ENCODE data around the gene OXER1.

The OXER1 gene

GRCh38 chr2:42756150-42756775 lies 7.7 kb downstream of the OXER1 start:
- Histone ChIP-seq H3K36me3 (ENCODE audit: insufficient read depth, low read length) (no peaks in the 10 kb centered on the region), H3K9ac (ENCODE audit: low read depth, low read length) (no peak overlapping the region)
- 84% methylated on average over 9 of the region's 10 CpGs for WGBS

GRCh38 chr2:42755191-42755880 lies 8.6 kb downstream of the OXER1 start:
- Histone ChIP-seq H3K4me1 (ENCODE audit: insufficient read depth, low read length) (peaks cover 10% of the 10 kb centered on the region; the same call in 1 of the 2 replicates), H3K4me3 (ENCODE audit: low read length) (no peak overlapping the region), H3K9ac (ENCODE audit: low read depth, low read length) (no peak overlapping the region), H3K36me3 (ENCODE audit: insufficient read depth, low read length) (no peaks in the 10 kb centered on the region), H3K9me3 (ENCODE audit: insufficient read depth, low read depth, low read length) (no peaks in the 10 kb centered on the region), H3K27me3 (ENCODE audit: insufficient read depth, low read length) (no peaks in the 10 kb centered on the region), H3K27ac (ENCODE audit: low read depth, low read length) (no peak overlapping the region)
- WGBS = 88% methylated on average over 14 of the region's 14 CpGs

More at GRCh38 chr2:42756150-42756775, 7.7 kb downstream of the OXER1 start:
- Histone ChIP-seq H3K9me3 (ENCODE audit: insufficient read depth, low read depth, low read length) (no peaks in the 10 kb centered on the region), H3K27ac (ENCODE audit: low read depth, low read length) (no peak overlapping the region), H3K4me3 (ENCODE audit: low read length) (no peak overlapping the region), H3K27me3 (ENCODE audit: insufficient read depth, low read length) (no peaks in the 10 kb centered on the region), H3K4me1 (ENCODE audit: insufficient read depth, low read length) (peaks cover 10% of the 10 kb centered on the region; the same call in 1 of the 2 replicates)

- peaks cover 10% of the 10 kb centered on the region; the same call in 1 of the 2 replicates for H3K4me1 ChIP-seq (ENCODE audit: insufficient read depth, low read length)
- H3K27ac ChIP-seq (ENCODE audit: low read depth, low read length) = no peak overlapping the region
- H3K9ac ChIP-seq (ENCODE audit: low read depth, low read length) = no peak overlapping the region
- H3K4me3 ChIP-seq (ENCODE audit: low read length) = no peak overlapping the region
- 81% methylated on average over 8 of the region's 8 CpGs for WGBS
- no peaks in the 10 kb centered on the region for H3K36me3 ChIP-seq (ENCODE audit: insufficient read depth, low read length)
- no peaks in the 10 kb centered on the region for H3K27me3 ChIP-seq (ENCODE audit: insufficient read depth, low read length)
- H3K9me3 ChIP-seq (ENCODE audit: insufficient read depth, low read depth, low read length) = no peaks in the 10 kb centered on the region
Measured at GRCh38 chr2:42754776-42755140, 9.2 kb downstream of the OXER1 start.

GRCh38 chr2:42754021-42754775 lies 9.7 kb downstream of the OXER1 start:
- H3K27ac ChIP-seq (ENCODE audit: low read depth, low read length) = no peak overlapping the region
- H3K4me1 ChIP-seq (ENCODE audit: insufficient read depth, low read length) = peaks cover 8% of the 10 kb centered on the region; the same call in 1 of the 2 replicates
- 92% methylated on average over 11 of the region's 11 CpGs for WGBS
- H3K4me3 ChIP-seq (ENCODE audit: low read length) = no peak overlapping the region
- no peak overlapping the region for H3K9ac ChIP-seq (ENCODE audit: low read depth, low read length)
- no peaks in the 10 kb centered on the region for H3K9me3 ChIP-seq (ENCODE audit: insufficient read depth, low read depth, low read length)
- no peaks in the 10 kb centered on the region for H3K36me3 ChIP-seq (ENCODE audit: insufficient read depth, low read length)
- no peaks in the 10 kb centered on the region for H3K27me3 ChIP-seq (ENCODE audit: insufficient read depth, low read length)

GRCh38 chr2:42752816-42753813 lies 10.8 kb downstream of the OXER1 start:
- H3K4me3 ChIP-seq (ENCODE audit: low read length) = no peak overlapping the region
- H3K9me3 ChIP-seq (ENCODE audit: insufficient read depth, low read depth, low read length) = no peaks in the 10 kb centered on the region
- 93% methylated on average over 24 of the region's 24 CpGs for WGBS
- no peak overlapping the region for H3K27ac ChIP-seq (ENCODE audit: low read depth, low read length)
- H3K4me1 ChIP-seq (ENCODE audit: insufficient read depth, low read length) = peaks cover 3% of the 10 kb centered on the region; the same call in 1 of the 2 replicates
- no peaks in the 10 kb centered on the region for H3K27me3 ChIP-seq (ENCODE audit: insufficient read depth, low read length)
- H3K36me3 ChIP-seq (ENCODE audit: insufficient read depth, low read length) = no peaks in the 10 kb centered on the region
- H3K9ac ChIP-seq (ENCODE audit: low read depth, low read length) = no peak overlapping the region

- 98% methylated on average over 2 of the region's 2 CpGs for WGBS
- Histone ChIP-seq H3K36me3 (ENCODE audit: insufficient read depth, low read length) (no peaks in the 10 kb centered on the region), H3K27me3 (ENCODE audit: insufficient read depth, low read length) (no peaks in the 10 kb centered on the region), H3K9me3 (ENCODE audit: insufficient read depth, low read depth, low read length) (no peaks in the 10 kb centered on the region), H3K4me3 (ENCODE audit: low read length) (no peak overlapping the region), H3K9ac (ENCODE audit: low read depth, low read length) (no peak overlapping the region), H3K4me1 (ENCODE audit: insufficient read depth, low read length) (peaks cover 3% of the 10 kb centered on the region; the same call in 1 of the 2 replicates), H3K27ac (ENCODE audit: low read depth, low read length) (no peak overlapping the region)
Measured at GRCh38 chr2:42752314-42752713, 11.6 kb downstream of the OXER1 start.

GRCh38 chr2:42748840-42749239 lies 15.1 kb downstream of the OXER1 start:
- no peaks in the 10 kb centered on the region for H3K36me3 ChIP-seq (ENCODE audit: insufficient read depth, low read length)
- no peaks in the 10 kb centered on the region for H3K9me3 ChIP-seq (ENCODE audit: insufficient read depth, low read depth, low read length)
- no peak overlapping the region for H3K27ac ChIP-seq (ENCODE audit: low read depth, low read length)
- 95% methylated on average over 4 of the region's 4 CpGs for WGBS
- no peak overlapping the region for H3K9ac ChIP-seq (ENCODE audit: low read depth, low read length)
- H3K4me1 ChIP-seq (ENCODE audit: insufficient read depth, low read length) = no peaks in the 10 kb centered on the region
- no peak overlapping the region for H3K4me3 ChIP-seq (ENCODE audit: low read length)
- H3K27me3 ChIP-seq (ENCODE audit: insufficient read depth, low read length) = no peaks in the 10 kb centered on the region

- Histone ChIP-seq H3K9ac (ENCODE audit: low read depth, low read length) (no peak overlapping the region), H3K27ac (ENCODE audit: low read depth, low read length) (no peak overlapping the region), H3K4me1 (ENCODE audit: insufficient read depth, low read length) (no peaks in the 10 kb centered on the region), H3K27me3 (ENCODE audit: insufficient read depth, low read length) (no peaks in the 10 kb centered on the region), H3K9me3 (ENCODE audit: insufficient read depth, low read depth, low read length) (no peaks in the 10 kb centered on the region), H3K36me3 (ENCODE audit: insufficient read depth, low read length) (no peaks in the 10 kb centered on the region), H3K4me3 (ENCODE audit: low read length) (no peak overlapping the region)
- 96% methylated on average over 3 of the region's 3 CpGs for WGBS
Measured at GRCh38 chr2:42747422-42747821, 16.5 kb downstream of the OXER1 start.

GRCh38 chr2:42744545-42745082 lies 19.3 kb downstream of the OXER1 start:
- no peaks in the 10 kb centered on the region for H3K27me3 ChIP-seq (ENCODE audit: insufficient read depth, low read length)
- H3K9me3 ChIP-seq (ENCODE audit: insufficient read depth, low read depth, low read length) = no peaks in the 10 kb centered on the region
- peaks cover 2% of the 10 kb centered on the region; the same call in 1 of the 2 replicates for H3K4me1 ChIP-seq (ENCODE audit: insufficient read depth, low read length)
- 94% methylated on average over 3 of the region's 3 CpGs for WGBS
- H3K36me3 ChIP-seq (ENCODE audit: insufficient read depth, low read length) = no peaks in the 10 kb centered on the region
- H3K4me3 ChIP-seq (ENCODE audit: low read length) = no peak overlapping the region
- no peak overlapping the region for H3K27ac ChIP-seq (ENCODE audit: low read depth, low read length)
- H3K9ac ChIP-seq (ENCODE audit: low read depth, low read length) = no peak overlapping the region

- peaks cover 4% of the 10 kb centered on the region; the same call in 1 of the 2 replicates for H3K4me1 ChIP-seq (ENCODE audit: insufficient read depth, low read length)
- H3K27ac ChIP-seq (ENCODE audit: low read depth, low read length) = no peak overlapping the region
- no peaks in the 10 kb centered on the region for H3K27me3 ChIP-seq (ENCODE audit: insufficient read depth, low read length)
- no peak overlapping the region for H3K4me3 ChIP-seq (ENCODE audit: low read length)
- H3K9ac ChIP-seq (ENCODE audit: low read depth, low read length) = no peak overlapping the region
- H3K9me3 ChIP-seq (ENCODE audit: insufficient read depth, low read depth, low read length) = no peaks in the 10 kb centered on the region
- 92% methylated on average over 1 of the region's 1 CpG for WGBS
- no peaks in the 10 kb centered on the region for H3K36me3 ChIP-seq (ENCODE audit: insufficient read depth, low read length)
Measured at GRCh38 chr2:42743659-42743990, 20.3 kb downstream of the OXER1 start.
